ENCODE data around the gene BRD7.

DNA sequence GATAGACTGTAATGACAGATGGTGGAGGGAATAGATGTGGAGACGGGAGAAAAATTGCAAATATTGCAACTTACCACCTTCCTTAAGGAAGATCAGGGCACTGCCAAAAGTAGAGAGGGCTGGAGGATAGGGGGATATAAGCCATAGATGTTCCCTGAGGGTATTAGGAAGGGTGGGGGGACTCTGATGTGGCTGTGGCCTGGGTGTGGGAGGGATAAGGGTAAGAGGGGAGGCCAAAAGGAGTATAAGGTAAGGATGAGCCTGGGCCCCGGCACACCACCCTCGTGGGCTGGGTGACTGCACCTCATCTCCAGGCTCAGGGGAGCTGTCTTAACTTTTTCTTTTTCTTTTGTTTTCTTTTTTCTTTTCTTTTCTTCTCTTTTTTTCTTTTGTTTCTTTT, 30.6 kb upstream of the BRD7 start:
- no peak for TF ChIP-seq CTCF (IDR thresholded peaks at IDR 0.05)
- TF ChIP-seq POLR2A (IDR thresholded peaks at IDR 0.05) = no peak

All from heart left ventricle (tissue), 13 donors.